ENCODE data around the gene GPI. TPM values are rescaled to one million over a fixed set of nuclear protein-coding genes. Genes with fewer than 3 reads are reported as not detected.

Gene GPI
- total and polyA plus RNA-seq, 2 of the 13 experiments (the other 11 are each of a cell fraction or from before 2014, with no cell fraction given): 147 to 167 TPM

GRCh38 chr19:34365463-34366401 lies 736 bp downstream of the GPI start (continued):
- peak; percentile 62 for TF ChIP-seq RBFOX2 (IDR thresholded peaks at IDR 0.05; ENCODE audit: low read depth, low read length)
- no peak for TF ChIP-seq ISX (CRISPR knock-in tag; conservative IDR thresholded peaks at IDR 0.05)
- no peak for TF ChIP-seq ATF2 (CRISPR knock-in tag; IDR thresholded peaks at IDR 0.05)
- TF ChIP-seq HOXD1 (CRISPR knock-in tag; IDR thresholded peaks at IDR 0.05): no peak
- TF ChIP-seq ZNF841 (CRISPR knock-in tag; IDR thresholded peaks at IDR 0.05; ENCODE audit: borderline replicate concordance): 0 out of 2 replicates have a peak, but pooled peaks have one; percentile 52
- 0 out of 2 replicates have a peak, but pooled peaks have one; percentile 12 for TF ChIP-seq SRY (CRISPR knock-in tag; IDR thresholded peaks at IDR 0.05)
- TF ChIP-seq MTERF4 (CRISPR knock-in tag; IDR thresholded peaks at IDR 0.05): no peak
- no peak for TF ChIP-seq ZNF574 (CRISPR knock-in tag; IDR thresholded peaks at IDR 0.05)
- TF ChIP-seq NR0B2 (CRISPR knock-in tag; IDR thresholded peaks at IDR 0.05): peak; percentile 6; the same call in 1 of the 2 replicates
- TF ChIP-seq ATF1 (CRISPR knock-in tag; IDR thresholded peaks at IDR 0.05): no peak
- TF ChIP-seq ZBTB8A (CRISPR knock-in tag; IDR thresholded peaks at IDR 0.05; ENCODE audit: borderline replicate concordance, low read depth): no peak
- no peak for TF ChIP-seq ZSCAN12 (CRISPR knock-in tag; IDR thresholded peaks at IDR 0.05)
- no peak for TF ChIP-seq POLR2AphosphoS5 (IDR thresholded peaks at IDR 0.05; ENCODE audit: low read depth, low read length)
- no peak for TF ChIP-seq ZNF570 (CRISPR knock-in tag; IDR thresholded peaks at IDR 0.05; ENCODE audit: borderline replicate concordance)
- TF ChIP-seq SAP130 (CRISPR knock-in tag; IDR thresholded peaks at IDR 0.05; ENCODE audit: low read depth): peak; percentile 24
- TF ChIP-seq PATZ1 (CRISPR knock-in tag; IDR thresholded peaks at IDR 0.05): no peak
- no peak for TF ChIP-seq NFKB2 (CRISPR knock-in tag; IDR thresholded peaks at IDR 0.05; ENCODE audit: borderline replicate concordance)
- no peak for TF ChIP-seq MXD4 (CRISPR knock-in tag; IDR thresholded peaks at IDR 0.05)
- no peak; the same call in 1 of the 2 replicates for TF ChIP-seq TAF1 (CRISPR knock-in tag; IDR thresholded peaks at IDR 0.05)
- no peak for TF ChIP-seq JUNB (CRISPR knock-in tag; IDR thresholded peaks at IDR 0.05; ENCODE audit: borderline replicate concordance)
- no peak for TF ChIP-seq NFIC (IDR thresholded peaks at IDR 0.05; ENCODE audit: low read length)
- TF ChIP-seq ZNF446 (CRISPR knock-in tag; IDR thresholded peaks at IDR 0.05): no peak
